ENCODE measurements around the gene GPRIN3.

GPRIN3 gene

GRCh38 chr4:89307446-89308160, at the start of gene GPRIN3:
GPRIN3 (minus strand) TSS chr4:89307800; CDS start chr4:89250110, 57,690 bp downstream.
- DNase-seq (ENCODE audit: low read depth), result peak; percentile 16
- peak within 1 kb of the TSS; percentile 54 for H3K4me3 ChIP-seq (ENCODE audit: low read length)

GRCh38 chr4:89357340-89357739, 49.7 kb upstream of the GPRIN3 start:
- no peak for TF ChIP-seq CTCF (conservative IDR thresholded peaks at IDR 0.05; ENCODE audit: low read length)
- DNase-seq (ENCODE audit: low read depth), result no peak
- H3K4me3 ChIP-seq (ENCODE audit: low read length), result no peak overlapping the region

More at GRCh38 chr4:89307446-89308160, at the start of gene GPRIN3:
- TF ChIP-seq CTCF (conservative IDR thresholded peaks at IDR 0.05; ENCODE audit: low read length), result no peak

GRCh38 chr4:89356086-89356485, 48.5 kb upstream of the GPRIN3 start:
- no peak for TF ChIP-seq CTCF (conservative IDR thresholded peaks at IDR 0.05; ENCODE audit: low read length)
- no peak for DNase-seq (ENCODE audit: low read depth)
- H3K4me3 ChIP-seq (ENCODE audit: low read length), result no peak overlapping the region

GRCh38 chr4:89353514-89353913, 45.9 kb upstream of the GPRIN3 start:
- DNase-seq (ENCODE audit: low read depth), result no peak
- no peak overlapping the region for H3K4me3 ChIP-seq (ENCODE audit: low read length)
- TF ChIP-seq CTCF (conservative IDR thresholded peaks at IDR 0.05; ENCODE audit: low read length), result no peak

DNA sequence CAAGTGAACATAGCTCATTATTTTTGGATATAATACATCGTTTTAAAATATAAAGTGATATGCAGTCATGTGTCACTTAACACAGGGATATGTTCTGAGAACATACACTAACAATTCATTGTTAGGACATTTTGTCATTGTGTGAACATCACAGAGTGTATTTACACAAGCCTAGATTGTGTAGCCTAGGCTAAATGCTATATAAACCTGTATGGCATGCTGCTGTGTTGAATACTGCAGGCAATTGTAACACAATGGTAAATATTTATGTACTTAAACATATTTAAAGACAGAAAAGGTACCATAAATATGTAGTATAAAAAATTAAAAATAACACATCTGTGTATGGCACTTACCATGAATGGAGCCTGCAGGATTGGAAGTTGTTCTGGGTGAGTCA, 44.9 kb upstream of the GPRIN3 start:
- no peak overlapping the region for H3K4me3 ChIP-seq (ENCODE audit: low read length)
- DNase-seq (ENCODE audit: low read depth), result no peak
- no peak for TF ChIP-seq CTCF (conservative IDR thresholded peaks at IDR 0.05; ENCODE audit: low read length)

DNA sequence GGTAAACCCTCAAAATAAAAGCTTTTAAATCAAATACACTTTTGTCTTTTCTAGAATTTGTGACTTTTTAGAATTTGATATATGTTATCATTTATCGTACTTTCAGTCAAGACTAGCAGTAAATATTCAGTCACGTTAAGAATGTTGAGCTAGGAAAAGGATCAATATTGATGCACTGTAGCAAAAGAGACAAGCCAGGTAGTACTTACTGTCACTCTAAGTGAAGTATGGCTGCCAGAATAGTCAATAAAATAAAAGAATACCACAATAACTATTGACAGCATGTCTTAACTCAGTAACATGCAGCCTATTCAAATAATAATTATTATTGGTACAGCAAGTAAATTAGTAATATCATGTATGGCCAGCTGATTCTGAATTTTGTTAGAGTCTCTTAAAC, 43.6 kb upstream of the GPRIN3 start:
- TF ChIP-seq CTCF (conservative IDR thresholded peaks at IDR 0.05; ENCODE audit: low read length), result no peak

DNA sequence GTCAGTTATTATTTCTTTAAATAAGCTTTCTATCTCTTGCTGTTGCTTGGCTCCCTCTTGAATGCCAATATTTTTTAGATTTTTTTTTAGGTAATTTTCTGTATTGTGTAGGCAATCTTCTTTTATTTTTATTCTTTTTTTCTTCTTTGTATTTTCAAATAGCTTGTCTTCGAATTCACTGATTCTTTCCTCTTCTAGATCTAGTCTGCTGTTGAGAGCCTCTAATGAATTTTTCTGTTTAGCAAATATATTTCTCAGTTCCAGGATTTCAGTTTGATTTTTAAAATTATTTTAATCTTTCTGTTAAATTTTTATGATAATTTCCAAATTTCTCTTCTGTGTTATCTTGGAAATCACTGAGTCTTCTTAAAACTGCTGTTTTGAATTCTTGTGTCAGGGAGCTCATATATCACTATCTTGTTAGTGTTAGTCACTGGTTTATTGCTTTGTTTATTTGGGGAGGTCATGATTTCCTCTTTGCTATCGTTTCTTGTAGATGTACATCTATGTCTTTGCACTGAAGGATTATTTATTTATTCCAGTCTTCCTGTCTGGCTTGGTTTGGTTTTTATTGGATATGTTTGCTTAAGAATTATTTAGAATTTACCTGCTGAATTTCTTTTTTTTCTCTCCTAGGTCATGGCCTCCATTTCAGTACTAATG, 39.9 kb upstream of the GPRIN3 start:
- TF ChIP-seq CTCF (conservative IDR thresholded peaks at IDR 0.05; ENCODE audit: low read length), result no peak
- DNase-seq (ENCODE audit: low read depth), result no peak

More for the DNA sequence above, 43.6 kb upstream of the GPRIN3 start:
- H3K4me3 ChIP-seq (ENCODE audit: low read length), result no peak overlapping the region
- DNase-seq (ENCODE audit: low read depth), result no peak

More for the DNA sequence above, 39.9 kb upstream of the GPRIN3 start:
- no peak overlapping the region for H3K4me3 ChIP-seq (ENCODE audit: low read length)

Data from AG10803 (cell line).